GM19239 (cell line): Measurements from ENCODE around the gene THAP12.

Experiments used
- DNase-seq: peaks from one replicate; pipeline ENCODE4 v3.0.0; 2011; ENCODE audit warnings: low spot score; ENCODE audit not compliant: insufficient read length
- FAIRE-seq: peaks from 2 replicates; lab custom pipeline; 2011; peaks lifted over from hg19 to GRCh38; lab: Jason Lieb, UNC

THAP12 gene

DNA sequence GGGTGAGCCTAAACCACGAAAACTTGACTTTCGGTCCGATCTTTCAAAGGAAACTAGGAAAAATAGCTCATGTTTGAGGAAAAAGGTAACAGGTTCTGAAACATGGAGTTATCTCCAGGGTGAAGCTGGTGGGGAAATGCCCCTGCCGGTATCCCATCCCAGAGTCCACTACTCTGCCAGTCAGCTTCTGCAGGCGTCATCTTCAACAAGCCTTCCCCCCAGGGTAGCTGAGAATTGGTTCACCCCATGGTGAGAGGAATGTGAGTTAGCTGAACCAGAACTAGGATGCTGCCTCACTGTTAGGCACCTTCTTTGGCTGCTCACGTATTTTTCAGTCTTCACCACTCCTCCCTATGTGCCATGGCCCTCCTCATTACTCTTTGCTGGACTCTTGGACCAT is 1.3 kb upstream of the THAP12 start:
- no peak for DNase-seq

DNA sequence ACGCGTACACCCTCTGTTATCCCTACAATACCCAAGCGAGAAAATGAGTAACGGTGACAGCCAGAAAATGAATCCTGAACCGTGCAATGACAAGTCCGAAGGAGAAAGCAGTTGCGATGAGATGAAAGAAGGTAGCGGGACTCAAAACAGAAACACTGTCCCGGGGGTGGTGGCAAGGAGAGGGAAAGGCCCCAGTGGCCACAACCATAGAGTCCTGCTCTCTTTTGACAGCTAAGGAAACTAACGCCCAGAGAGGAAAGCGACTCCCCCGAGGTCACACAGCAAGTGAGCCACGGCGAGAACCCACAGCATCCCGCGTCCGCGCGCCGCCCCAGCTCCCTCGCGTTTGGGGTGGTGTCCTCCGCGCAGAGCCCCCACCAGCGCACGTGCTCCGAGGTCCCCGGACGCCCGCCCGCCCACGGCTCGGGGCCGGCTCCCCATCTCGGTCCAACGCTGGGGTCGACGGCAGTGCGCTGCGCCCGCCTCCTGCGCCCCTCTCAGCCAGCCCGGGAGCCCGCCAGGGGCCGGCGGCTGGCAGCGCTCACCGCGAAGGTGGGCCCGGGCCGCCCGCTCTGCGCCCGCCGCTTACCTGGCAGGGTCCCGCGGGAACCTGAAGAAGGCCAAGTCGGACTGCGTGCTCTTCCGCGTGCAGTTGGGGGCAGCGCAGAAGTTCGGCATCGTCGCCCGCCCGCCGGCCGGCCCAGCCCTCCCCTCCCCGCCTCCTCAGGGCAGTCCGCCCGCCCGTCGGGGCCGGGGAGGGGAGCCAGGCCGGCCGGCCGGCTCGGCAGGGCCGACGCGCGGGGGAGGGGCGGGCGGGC is 564 bp downstream of the THAP12 start:
- no peak for DNase-seq

More for the DNA sequence above, 1.3 kb upstream of the THAP12 start:
- FAIRE-seq, result no peak

DNA sequence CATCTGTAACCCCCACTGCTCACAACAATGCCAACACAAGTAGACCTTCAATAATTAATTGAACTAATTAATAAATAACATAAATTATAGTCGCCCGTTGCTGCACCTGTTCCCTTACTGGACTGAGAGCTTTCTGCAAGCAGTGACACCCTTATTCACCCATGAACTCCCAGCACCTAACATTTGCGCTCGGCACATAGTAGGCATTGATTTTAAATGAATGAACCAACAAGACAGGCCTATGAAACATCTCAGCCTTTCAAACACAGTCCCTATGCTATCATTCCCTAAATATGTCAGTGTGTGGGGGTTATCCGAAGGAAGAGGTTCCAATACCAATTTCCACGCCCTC is 1.1 kb downstream of the THAP12 start:
- FAIRE-seq, result no peak

More for the DNA sequence above, 564 bp downstream of the THAP12 start:
- no peak for FAIRE-seq

DNA sequence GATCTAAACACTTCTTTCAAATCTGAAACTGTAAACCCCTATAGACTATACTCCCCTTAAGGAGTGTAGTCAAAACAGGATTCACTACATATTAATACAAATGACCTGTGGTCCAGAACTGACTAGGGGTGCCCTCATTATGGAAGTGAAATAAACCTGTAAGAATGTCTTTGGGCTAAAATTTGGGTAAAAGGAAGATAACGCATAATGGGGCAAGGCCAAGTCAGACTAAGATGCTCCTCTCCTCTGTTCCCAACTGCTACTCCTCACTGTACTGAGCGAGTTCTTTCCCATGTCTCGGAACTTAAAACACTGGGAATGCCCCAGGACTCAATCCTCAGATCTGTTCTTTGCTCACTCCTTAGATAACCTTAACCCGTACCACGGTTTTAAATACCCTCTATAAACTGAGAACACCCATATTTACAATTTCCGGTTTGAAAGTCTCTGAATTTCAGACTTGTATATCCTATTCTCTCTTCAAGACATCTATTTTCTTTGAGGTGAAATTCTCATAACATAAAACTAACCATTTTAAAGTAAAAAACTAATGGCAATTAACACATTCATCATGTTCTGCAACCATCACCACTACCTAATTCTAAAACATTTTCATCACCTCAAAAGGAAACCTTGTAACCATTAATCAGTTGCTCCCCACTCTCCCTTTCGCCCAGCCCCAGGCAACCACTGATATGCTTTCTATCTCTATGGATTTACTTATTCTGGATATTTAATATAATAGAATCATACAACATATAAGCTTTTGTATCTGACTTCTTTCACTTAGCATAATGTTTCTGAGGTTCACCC is 4.0 kb downstream of the THAP12 start:
- FAIRE-seq, result no peak
- no peak for DNase-seq

More for the DNA sequence above, 1.1 kb downstream of the THAP12 start:
- DNase-seq, result no peak

DNA sequence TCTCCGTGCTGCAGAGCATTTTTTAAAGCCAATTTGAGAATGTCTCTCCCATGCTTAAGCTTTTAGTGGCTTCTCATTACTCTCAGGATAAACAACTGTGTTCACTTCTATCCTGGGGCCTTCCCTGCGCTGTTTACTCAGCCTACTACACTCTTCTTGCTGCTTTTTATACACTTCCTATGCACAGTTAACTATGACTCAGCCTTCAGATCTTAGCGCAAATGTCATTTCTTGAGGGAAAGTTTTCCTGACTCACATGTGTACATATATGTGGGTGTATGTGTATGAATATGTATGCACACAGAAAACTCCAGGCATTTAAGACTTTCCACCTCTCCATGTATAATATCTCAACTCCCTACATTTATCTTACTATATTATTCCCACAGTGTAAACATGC is 9.8 kb downstream of the THAP12 start:
- FAIRE-seq, result no peak
- DNase-seq, result no peak

DNA sequence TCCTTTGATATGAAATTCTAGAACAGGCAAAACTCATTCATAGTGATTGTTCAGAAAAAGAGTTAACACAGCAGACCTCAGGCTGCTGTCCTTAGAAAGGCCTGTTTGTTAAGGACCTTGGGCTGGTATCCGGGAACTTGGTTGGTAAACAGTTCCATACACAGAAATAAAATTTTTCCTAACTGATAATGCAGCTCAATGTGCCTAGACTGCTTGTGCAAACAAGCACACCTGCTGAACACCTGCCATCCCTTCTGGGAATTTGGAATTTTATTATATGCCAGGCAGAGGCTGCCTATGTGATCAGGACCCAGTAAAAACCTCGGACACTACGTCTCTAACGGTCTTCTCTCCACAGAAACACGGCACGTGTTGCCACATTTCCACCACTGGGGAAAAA is 11.5 kb downstream of the THAP12 start:
- no peak for FAIRE-seq
- DNase-seq, result no peak

DNA sequence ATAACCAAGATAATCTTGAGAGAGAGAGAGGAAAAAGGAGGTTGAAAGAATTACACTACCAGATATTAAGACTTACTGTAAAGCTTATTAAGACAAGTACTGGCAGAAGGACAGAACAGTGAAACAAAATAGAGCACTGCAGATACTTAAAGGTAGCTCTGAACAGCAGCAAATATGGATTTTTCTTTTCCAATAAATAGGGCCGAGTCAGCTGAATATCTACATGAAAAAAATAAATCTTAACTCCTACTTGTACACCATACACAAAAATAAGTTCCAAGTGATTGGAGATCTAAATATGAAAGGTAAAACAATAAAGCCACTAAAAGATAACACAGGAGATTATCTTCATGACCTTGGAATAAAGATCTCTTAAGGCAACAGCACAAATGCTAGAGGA is 12.4 kb downstream of the THAP12 start:
- DNase-seq (no peak), FAIRE-seq (no peak)

DNA sequence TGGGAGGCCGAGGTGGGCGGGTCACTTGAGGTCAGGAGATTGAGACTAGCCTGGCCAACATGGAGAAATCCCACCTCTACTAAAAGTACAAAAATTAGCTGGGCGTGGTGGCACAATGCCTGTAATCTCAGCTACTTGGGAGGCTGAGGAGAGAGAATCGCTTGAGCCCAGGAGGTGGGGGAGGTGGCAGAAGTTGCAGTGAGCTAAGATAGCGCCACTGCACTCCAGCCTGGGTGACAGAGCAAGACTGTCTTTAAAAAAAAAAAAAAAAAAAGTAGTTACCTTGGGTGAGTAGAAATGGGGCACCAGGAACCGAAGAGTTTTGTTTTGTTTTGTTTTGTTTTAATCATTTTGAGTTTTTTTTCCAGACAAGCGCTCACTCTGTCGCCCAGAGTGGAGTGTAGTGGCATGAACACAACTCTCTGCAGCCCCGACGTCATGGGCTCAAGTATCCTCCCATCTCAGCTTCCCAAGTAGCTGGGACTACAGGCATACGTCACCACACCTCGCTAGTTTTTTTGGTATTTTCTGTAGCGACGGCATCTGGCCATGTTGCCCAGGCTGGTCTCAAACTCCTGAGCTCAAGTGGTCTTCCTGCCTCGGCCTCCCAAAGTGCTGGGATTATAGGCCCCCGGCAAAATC is 15.8 kb downstream of the THAP12 start:
- DNase-seq (no peak), FAIRE-seq (no peak)

DNA sequence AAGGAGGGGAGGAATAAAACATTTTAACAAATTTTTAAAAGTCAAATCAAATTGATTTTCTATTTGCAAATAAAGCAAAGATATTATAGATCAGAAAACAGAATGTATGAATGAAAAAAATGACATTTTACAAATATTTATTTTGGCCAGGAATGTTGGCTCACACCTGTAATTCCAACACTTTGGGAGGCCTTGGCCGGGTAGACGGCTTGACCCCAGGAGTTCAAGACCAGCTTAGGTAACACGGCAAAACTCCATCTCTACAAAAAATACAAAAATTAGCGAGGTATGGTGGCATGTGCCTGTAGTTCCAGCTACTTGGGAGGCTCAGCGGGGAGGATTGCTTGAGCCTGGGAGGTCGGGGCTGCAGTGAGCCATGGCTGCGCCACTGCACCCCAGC is 18.2 kb downstream of the THAP12 start:
- FAIRE-seq, result no peak

DNA sequence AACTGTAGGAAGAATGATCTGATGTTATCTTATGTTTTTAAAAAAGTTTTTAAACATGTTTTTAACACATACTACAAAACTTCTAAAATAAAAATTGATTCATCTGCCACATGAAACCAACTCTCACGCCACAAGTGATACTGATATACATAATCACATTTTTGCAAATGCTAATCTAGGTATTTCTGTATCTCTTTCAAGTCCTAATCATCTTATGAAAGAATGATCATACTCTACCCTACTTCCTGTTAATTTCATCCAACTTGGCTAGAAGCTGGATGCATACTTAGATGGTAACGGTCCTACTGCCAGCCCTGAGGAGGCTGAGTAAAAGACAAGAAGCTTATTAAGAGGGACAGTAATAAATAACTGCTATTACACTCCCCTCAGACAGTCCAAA is 19.2 kb downstream of the THAP12 start:
- DNase-seq, result no peak

More for the DNA sequence above, 18.2 kb downstream of the THAP12 start:
- no peak for DNase-seq

DNA sequence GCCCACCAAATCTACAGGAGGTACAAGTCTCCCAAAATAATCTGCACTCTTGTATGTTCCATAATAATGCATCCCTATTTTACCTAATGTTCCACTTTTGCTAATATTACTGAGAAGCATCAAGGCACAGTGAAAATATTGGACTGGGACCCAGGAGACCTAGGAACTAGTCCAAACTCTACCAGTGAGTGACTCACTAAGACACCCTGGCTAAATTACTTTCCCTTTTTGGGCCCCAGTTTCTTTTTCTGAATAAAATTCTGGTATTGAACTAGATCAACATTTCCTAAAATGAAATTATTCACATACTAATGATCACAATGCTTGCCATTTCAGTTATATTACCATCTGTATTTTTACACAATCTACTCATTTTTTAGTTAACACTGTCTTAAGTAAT is 19.6 kb downstream of the THAP12 start:
- DNase-seq (no peak), FAIRE-seq (no peak)

More for the DNA sequence above, 19.2 kb downstream of the THAP12 start:
- no peak for FAIRE-seq

DNA sequence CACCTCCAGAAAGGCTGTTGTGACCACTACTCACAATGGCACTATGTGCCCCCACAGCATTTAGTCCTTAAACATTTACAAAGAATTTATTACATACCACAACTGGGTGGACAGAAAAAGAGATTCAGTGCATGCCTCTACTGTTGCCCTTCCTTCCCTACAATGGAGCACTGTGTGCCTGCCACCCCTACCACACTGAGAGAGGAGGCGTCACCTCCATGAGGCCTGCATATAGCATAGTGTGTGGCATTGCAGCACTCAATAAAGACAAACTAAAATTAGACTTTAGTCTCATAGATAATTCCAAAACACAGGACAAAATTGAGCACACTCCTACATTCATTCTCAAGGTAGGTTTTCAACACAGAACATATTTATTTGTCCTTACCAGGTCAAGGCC is 25.8 kb downstream of the THAP12 start:
- no peak for DNase-seq
- FAIRE-seq, result no peak

DNA sequence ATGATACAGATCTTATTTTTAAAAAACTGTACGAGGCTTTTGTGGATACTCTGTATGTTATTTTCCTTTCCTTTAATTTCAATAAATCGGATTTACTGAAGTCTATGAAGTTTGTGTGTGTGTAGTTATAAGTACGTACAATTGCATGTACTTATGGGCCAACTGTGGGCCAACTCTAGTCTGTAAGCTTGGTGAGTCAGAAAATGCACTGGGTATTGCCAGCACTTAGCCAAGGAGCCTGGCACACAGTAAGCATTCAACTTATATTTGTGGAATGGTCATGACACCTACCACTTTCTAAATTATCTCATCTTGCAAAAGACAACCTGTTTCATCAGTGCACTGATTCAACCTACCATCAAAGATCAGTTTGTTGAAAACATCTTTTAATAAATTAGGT is 32.6 kb downstream of the THAP12 start:
- DNase-seq, result no peak
- FAIRE-seq, result no peak

DNA sequence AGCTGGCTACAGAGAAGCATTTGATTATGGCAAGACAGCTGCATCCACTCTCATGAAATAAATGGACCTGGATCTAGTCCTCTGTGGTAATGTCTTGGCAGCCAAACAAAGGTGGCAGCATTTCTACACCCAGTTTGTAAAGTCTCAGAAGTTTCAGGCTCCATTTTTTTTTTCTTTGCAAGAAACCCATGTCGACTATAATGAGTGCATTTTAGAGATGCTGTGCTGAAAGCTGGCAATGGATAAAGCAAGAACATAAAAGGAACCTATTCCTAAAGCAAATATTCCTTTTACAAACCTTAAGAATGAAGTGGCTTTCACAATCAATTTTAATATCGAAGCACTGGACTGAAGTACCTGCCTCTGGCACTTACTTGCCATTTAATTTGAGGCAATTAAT is 33.5 kb downstream of the THAP12 start:
- FAIRE-seq (no peak), DNase-seq (no peak)

DNA sequence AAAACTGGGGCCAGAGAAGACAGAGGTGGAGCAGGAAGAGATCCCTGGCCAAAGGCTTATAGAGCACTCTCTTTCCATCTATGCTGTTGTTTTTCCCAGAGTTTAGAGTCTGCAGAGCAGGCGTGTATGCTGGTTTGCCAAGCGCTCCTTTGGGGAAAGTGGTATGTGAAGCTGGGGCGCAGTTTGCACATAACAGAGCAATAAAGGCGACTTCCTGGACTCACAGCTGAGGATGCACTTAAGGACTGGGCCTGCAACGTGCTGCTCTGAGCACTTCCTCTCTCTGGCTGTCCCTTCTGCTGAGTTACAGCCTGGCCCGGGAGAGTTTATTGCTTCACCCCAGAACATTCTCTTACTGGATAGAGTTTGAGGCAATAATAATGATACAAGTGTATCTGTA is 41.7 kb downstream of the THAP12 start:
- no peak for DNase-seq

DNA sequence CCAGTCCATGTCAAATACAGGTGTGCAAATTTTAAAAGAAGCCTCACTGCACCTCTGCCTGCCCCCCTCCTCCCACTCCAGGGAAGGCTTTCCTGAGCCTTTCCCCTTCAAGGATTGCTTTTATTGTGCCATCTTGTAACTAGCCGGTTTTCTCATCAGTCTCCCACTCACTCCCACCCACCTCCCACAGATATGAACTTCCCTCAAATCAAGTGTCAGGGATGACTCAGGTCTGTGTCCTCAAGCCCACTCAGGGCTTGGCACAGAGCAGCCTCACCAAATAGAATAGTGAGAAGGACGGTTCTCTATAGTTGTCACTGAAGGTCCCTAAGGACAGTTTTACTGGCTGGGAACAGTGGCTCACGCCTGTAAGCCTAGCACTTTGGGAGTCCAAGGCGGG is 43.0 kb downstream of the THAP12 start:
- FAIRE-seq (no peak), DNase-seq (no peak)

More for the DNA sequence above, 41.7 kb downstream of the THAP12 start:
- no peak for FAIRE-seq

DNA sequence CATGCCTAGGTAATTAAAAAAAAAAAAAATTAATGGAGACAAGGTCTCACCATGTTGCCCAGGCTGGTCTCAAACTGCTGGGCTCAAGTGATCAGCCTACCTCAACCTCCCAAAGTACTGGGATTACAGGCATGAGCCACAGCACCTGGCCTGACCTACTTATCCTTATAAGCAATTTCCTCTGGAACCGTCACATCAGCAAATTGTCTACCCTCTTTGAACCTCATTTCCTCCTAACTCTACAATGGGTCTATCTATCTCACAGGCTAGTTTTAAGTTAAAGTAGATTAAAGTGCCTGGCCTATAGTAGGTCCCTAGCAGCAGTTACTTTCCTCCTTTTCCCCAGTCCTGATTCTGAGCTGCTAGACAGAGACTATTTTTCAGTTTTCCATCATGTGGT is 43.5 kb downstream of the THAP12 start:
- FAIRE-seq, result no peak
- DNase-seq, result no peak

DNA sequence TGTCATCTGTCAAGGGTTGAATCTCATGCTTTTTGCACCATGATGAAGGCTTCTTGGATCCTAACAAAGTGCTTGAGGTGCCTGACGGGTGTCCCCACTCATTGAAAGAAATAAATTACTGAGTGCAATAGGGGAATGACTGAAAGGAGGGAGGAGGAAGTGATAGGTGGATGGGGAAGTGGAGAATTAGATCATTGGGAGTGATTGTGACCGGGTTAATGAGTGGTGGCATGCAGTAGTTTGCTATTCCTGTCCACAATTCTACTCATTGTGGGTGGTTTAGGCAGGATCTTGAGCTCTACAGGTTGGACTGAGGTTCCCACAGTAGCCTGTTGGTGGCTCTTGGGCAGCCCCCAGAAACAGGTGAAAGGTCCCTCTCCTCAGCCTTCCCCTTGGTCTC is 44.3 kb downstream of the THAP12 start:
- FAIRE-seq (no peak), DNase-seq (no peak)

DNA sequence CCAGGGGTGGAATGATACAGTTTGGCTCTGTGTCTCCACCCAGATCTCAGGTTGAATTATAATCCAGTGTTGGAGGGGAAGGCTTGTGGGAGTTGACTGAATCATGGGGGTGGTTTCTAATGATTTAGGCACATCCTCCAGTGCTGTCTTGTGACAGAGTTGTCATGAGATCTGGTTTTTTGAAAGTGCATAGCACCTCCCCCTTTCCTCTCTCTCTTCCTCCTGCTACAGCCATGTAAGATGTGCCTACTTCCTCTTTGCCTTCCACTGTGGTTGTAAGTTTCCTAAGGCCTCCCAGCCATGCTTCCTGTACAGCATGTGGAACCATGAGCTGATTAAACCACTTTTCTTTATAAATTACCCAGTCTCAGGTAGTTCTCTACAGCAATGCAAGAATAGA is 45.1 kb downstream of the THAP12 start:
- FAIRE-seq, result no peak
- DNase-seq, result no peak

DNA sequence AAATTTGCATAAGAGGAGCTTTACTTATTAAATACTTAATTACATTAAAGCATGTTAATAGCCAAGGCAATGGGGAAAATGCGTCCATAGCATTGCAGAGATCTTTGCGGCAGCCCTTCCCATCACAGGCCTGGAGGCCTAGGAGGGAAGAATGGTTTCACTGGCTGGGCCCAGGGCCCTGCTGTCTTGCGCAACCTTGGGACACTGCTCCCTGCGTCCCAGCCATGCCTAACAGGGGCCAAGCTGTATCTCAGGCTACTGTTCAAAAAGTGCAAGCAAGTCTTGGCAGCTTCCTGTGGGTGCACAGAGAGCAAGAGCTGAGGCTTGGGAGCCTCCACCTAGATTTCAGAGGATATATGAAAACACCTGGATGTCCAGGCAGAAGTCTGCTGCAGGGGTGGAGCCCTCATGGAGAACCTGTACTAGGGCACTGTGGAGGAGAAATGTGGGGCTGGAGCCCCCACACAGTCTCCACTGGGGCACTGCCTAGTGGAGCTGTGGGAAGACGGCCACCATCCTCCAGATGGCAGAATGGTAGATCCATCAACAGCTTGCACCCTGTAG is 46.0 kb downstream of the THAP12 start:
- no peak for DNase-seq
- FAIRE-seq, result no peak

DNA sequence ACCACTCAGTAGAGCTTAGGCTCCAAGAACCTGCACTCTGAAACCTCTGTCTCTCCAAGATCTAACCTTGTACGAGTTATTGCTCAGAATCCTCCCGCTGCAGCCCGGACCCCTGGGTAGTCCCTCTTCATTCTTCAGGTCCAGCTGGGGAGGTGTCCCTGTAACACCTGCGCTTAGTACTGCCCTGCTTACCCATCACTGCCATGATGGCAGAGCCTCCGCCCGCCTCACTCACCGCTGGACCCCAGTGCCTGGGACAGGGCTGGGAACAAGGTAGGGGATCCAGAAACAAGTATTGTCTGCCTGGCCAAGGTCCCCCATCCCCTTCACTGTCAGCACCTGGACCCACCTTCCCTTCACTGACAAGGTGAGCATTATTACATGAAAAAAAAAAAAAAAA is 50.3 kb downstream of the THAP12 start:
- FAIRE-seq (no peak), DNase-seq (no peak)
